ENCODE data around the gene TBC1D23.
"Not testable (repeated sequence)": the region's sequence is repeated elsewhere in the genome, so short reads cannot be mapped to it uniquely, and the experiment has no call there.

TBC1D23 gene

GRCh38 chr3:100257586-100257985, 3.2 kb upstream of the TBC1D23 start:
- no peak overlapping the region for H3K27ac ChIP-seq
- no peak for TF ChIP-seq ZFX (IDR thresholded peaks at IDR 0.05; ENCODE audit: borderline replicate concordance)
- no peak for TF ChIP-seq CTCF (IDR thresholded peaks at IDR 0.05)

GRCh38 chr3:100260081-100260684, 609 bp upstream of the TBC1D23 start:
- TF ChIP-seq ZFX (IDR thresholded peaks at IDR 0.05; ENCODE audit: borderline replicate concordance) (no peak), CTCF (IDR thresholded peaks at IDR 0.05) (no peak)
- peak overlapping the region; percentile 71; the same call in 1 of the 2 replicates for H3K27ac ChIP-seq

DNA sequence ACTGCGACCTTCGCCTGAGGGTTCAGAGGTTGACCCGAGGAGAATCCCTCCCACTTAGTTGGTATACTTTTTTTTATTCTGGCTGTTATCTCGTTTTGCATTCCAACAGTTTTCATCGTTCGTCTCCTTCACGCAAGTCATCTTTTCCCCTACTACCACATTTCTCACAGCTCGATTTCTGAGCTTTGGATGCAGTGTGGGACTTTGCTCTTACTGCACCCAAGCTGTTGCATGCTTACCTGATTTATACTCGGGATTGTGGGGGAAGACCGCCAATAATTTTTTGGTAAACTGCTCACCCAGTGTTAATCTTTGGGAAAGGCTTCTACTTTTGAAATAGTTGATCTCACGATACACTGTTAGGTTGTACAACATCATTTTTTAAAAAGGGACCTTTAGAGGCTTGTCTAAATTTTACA, 702 bp downstream of the TBC1D23 start:
- peak overlapping the region; percentile 71 for H3K27ac ChIP-seq
- TF ChIP-seq CTCF (IDR thresholded peaks at IDR 0.05) (no peak), ZFX (IDR thresholded peaks at IDR 0.05; ENCODE audit: borderline replicate concordance) (no peak)

DNA sequence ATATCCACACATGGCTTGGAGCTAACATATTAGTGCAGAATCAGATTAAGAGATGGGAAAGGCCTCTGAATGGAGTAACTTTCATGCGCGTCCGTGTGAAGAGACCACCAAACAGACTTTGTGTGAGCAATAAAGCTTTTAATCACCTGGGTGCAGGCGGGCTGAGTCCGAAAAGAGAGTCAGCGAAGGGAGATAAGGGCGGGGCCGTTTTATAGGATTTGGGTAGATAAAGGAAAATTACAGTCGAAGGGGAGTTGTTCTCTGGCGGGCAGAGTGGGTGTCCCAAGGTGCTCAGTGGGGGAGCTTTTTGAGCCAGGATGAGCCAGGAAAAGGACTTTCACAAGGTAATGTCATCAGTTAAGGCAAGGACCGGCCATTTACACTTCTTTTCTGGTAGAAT, 2.1 kb downstream of the TBC1D23 start:
- H3K27ac ChIP-seq, result not testable (repeated sequence)

GRCh38 chr3:100263583-100263982, 2.8 kb downstream of the TBC1D23 start:
- TF ChIP-seq CTCF (IDR thresholded peaks at IDR 0.05), result no peak
- no peak for TF ChIP-seq ZFX (IDR thresholded peaks at IDR 0.05; ENCODE audit: borderline replicate concordance)
- H3K27ac ChIP-seq, result no peak overlapping the region

- TF ChIP-seq ZFX (IDR thresholded peaks at IDR 0.05; ENCODE audit: borderline replicate concordance) (no peak), CTCF (IDR thresholded peaks at IDR 0.05) (no peak)
- H3K27ac ChIP-seq, result no peak overlapping the region
These were observed 3.5 kb downstream of the TBC1D23 start for GRCh38 chr3:100264242-100264641.

DNA sequence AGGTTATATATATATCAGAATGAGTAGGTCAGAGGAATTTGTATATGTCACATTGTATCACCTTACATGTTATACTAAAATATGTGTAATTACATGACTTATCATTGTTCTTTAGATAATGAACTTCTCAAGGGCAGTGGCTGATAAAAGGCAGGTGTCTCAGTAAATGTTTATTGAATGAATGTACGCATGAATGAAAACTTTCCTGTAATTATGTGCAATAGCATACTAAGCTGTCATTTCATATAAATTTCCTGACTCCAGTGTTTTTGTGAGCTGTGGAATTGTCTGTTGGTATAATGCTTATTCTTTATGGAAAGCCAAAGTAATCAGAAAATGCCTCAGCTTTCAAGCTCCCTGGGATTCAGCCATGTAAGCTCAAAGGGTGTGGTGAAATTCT, 4.2 kb downstream of the TBC1D23 start:
- H3K27ac ChIP-seq, result no peak overlapping the region
- TF ChIP-seq CTCF (IDR thresholded peaks at IDR 0.05), result no peak
- no peak for TF ChIP-seq ZFX (IDR thresholded peaks at IDR 0.05; ENCODE audit: borderline replicate concordance)

GRCh38 chr3:100266531-100266930, 5.7 kb downstream of the TBC1D23 start:
- TF ChIP-seq ZFX (IDR thresholded peaks at IDR 0.05; ENCODE audit: borderline replicate concordance) (no peak), CTCF (IDR thresholded peaks at IDR 0.05) (no peak)

More at GRCh38 chr3:100266531-100266930, 5.7 kb downstream of the TBC1D23 start:
- H3K27ac ChIP-seq, result no peak overlapping the region
